ENCODE measurements around the gene CSAG1.
"Not testable (repeated sequence)": the region's sequence is repeated elsewhere in the genome, so short reads cannot be mapped to it uniquely, and the experiment has no call there.

The CSAG1 gene, protein sequence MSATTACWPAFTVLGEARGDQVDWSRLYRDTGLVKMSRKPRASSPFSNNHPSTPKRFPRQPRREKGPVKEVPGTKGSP

DNA sequence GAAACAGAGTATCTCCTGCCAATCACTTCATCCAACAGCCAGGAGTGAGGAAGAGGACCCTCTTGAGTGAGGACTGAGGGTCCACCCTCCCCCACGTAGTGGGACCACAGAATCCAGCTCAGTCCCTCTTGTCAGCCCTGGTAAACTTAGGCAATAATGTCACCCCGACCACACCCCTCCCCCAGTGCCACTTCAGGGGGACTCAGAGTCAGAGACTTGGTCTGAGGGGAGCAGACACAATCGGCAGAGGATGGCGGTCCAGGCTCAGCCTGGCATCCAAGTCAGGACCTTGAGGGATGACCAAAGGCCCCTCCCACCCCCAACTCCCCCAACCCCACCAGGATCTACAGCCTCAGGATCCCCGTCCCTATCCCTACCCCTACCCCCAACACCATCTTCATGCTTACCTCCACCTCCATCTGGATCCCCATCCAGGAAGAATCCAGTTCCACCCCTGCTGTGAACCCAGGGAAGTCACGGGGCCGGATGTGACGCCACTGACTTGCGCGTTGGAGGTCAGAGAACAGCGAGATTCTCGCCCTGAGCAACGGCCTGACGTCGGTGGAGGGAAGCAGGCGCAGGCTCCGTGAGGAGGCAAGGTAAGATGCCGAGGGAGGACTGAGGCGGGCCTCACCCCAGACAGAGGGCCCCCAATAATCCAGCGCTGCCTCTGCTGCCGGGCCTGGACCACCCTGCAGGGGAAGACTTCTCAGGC lies at the start of gene CSAG1, which contains the start of gene MAGEA12:
TSS of gene CSAG1 (minus strand) at position 461 of the 715 bp plus-strand sequence. CDS start 1,261 bp downstream, outside the sequence.
TSS of gene MAGEA12 (plus strand) at position 497 of the 715 bp plus-strand sequence. CDS start 2,405 bp downstream, outside the sequence.
- no peak for DNase-seq

GRCh38 chrX:152769549-152770289 lies 36.2 kb upstream of the CSAG1 start, which contains the start of gene MAGEA6:
MAGEA6 (minus strand) TSS chrX:152769689; CDS start chrX:152767650, 2,039 bp downstream.
- not testable (repeated sequence) for DNase-seq

DNA sequence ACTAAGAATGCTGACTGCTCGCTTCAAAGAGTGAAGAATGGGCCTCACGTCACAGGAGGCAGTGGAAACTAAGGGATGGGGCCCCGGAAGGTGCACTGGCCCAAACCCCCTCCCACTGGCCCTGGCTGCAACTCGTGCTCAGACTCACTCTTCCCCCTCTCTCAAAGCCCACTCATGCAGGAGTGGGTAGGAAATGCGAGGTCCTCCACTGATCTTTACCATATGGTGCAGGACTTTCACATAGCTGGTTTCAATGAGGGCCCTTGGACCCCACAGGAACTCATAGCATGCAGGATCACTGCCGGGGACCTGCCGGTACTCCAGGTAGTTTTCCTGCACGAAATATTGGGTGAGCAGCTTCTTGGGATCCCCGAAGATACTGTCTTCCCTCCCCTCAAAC lies 33.0 kb upstream of the CSAG1 start:
- not testable (repeated sequence) for DNase-seq

DNA sequence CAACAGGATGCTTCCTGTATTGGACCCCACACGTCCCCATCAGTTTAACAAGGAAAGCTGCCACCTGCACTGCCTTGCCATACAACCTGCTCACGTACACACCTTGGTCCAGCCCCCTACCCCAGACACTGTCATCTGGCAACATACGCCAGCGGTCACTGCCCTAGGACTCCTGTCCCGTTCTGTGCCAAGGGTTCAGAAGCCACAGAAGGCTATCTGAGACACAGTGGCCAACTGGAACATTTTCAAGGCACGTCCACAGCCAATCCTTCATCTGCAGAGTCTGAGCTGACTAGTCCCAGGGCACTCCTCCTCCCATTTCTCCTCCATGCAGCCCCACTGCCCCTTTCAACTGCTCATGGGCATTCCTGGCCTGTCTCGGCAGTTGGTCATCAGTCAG lies 28.1 kb upstream of the CSAG1 start:
- not testable (repeated sequence) for DNase-seq

- DNase-seq: not testable (repeated sequence)
These were observed 26.0 kb upstream of the CSAG1 start for GRCh38 chrX:152759544-152759943.

DNA sequence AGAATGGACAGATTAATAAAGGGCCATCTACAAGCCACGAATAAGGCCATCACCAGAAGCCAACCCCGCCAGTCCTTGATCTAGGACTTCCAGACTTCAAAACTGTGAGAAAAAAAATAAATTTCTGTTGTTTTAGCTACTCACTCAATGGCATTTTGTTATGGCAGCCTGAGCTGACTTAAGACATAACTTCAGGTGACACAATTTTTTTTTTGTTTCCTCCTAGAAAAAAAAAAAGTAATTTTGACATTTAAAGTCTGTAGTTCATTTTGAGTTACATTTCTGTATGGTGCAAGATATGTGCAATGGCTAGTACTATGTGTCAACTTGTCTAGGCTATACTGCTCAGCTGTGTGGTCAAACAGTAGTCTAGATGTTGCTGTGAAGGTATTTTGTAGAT lies 25.4 kb upstream of the CSAG1 start, which contains the start of gene CSAG3:
TSS of gene CSAG3 (plus strand) at position 301 of the 400 bp plus-strand sequence.
- not testable (repeated sequence) for DNase-seq

GRCh38 chrX:152754871-152755270 lies 21.4 kb upstream of the CSAG1 start:
- DNase-seq: not testable (repeated sequence)

DNA sequence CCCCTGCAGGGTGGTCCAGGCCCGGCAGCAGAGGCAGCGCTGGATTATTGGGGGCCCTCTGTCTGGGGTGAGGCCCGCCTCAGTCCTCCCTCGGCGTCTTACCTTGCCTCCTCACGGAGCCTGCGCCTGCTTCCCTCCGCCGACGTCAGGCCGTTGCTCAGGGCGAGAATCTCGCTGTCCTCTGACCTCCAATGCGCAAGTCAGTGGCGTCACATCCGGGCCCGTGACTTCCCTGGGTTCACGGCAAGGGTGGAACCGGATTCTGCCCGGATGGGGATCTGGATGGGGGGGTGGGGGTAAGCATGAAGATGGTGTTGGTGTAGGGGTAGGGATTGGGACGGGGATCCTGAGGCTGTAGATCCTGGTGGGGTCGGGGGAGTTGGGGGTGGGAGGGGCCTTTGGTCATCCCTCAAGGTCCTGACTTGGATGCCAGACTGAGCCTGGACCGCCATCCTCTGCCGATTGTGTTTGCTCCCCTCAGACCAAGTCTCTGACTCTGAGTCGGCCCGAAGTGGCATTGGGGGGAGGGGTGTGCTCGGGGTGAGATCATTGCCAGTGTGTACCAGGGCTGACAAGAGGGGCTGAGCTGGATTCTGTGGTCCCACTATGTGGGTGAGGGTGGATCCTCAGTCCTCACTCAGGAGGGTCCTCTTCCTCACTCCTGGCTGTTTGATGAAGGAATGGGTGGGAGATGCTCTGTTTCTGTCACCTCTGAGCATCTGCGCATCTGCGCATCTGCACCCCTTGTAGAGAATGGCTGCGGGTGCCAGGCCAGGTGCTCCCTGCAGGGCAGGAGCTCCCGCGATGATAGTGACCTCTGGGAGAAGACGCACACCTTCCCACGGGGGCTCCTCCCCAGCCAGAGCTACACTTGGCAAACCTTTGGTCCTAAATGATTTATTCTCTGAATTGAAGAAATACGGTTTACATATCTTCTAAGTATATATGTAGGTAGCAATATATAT lies 20.4 kb upstream of the CSAG1 start, which contains the start of gene MAGEA2:
TSS of gene MAGEA2 (minus strand) at position 157 of the 965 bp plus-strand sequence. CDS start 2,479 bp downstream, outside the sequence.
- not testable (repeated sequence) for DNase-seq

- no peak for DNase-seq
These were observed 5.0 kb upstream of the CSAG1 start for GRCh38 chrX:152738560-152738959.

DNA sequence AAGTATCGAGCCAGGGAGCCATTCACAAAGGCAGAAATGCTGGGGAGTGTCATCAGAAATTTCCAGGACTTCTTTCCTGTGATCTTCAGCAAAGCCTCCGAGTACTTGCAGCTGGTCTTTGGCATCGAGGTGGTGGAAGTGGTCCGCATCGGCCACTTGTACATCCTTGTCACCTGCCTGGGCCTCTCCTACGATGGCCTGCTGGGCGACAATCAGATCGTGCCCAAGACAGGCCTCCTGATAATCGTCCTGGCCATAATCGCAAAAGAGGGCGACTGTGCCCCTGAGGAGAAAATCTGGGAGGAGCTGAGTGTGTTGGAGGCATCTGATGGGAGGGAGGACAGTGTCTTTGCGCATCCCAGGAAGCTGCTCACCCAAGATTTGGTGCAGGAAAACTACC lies 3.0 kb upstream of the CSAG1 start:
- not testable (repeated sequence) for DNase-seq

- DNase-seq: no peak
These were observed 2.5 kb upstream of the CSAG1 start for GRCh38 chrX:152735860-152736511.

GRCh38 chrX:152735101-152735500 lies 1.6 kb upstream of the CSAG1 start:
- no peak for DNase-seq

DNA sequence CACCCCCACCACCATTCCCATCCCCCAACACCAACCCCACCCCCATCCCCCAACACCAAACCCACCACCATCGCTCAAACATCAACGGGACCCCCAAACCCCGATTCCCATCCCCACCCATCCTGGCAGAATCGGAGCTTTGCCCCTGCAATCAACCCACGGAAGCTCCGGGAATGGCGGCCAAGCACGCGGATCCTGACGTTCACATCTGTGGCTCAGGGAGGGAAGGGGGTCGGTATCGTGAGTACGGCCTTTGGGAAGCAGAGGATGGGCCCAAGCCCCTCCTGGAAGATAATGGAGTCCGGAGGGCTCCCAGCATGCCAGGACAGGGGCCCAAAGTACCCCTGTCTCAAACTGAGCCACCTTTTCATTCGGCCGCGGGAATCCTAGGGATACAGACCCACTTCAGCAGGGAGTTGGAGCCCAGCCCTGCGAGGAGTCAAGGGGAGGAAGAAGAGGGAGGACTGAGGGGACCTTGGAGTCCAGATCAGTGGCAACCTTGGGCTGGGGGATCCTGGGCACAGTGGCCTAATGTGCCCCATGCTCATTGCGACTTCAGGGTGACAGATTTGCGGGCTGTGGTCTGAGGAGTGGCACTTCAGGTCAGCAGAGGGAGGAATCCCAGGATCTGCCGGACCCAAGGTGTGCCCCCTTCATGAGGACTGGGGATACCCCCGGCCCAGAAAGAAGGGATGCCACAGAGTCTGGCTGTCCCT lies 780 bp upstream of the CSAG1 start:
- not testable (repeated sequence) for DNase-seq

DNA sequence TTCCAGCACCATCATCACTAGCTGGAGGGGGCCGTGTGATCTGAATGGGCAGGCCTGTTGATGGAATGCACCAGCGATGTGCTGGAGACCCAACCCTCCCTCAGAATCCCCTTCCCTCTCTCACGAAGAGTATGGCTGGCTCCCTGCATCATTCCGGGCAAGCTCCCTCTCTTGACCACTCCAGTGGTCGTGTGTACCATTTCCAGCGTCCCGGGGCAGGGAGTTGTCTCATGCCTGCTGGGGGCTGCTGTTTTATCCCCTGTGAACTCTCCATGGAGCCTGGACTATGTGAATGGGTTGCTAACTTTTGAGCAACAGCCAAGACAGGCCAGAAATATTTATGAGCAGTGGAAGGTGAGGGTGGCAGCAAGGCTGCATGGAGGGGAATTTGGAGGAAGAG lies 8.1 kb downstream of the CSAG1 start:
- DNase-seq: no peak

GRCh38 chrX:152713815-152714787 lies 19.4 kb downstream of the CSAG1 start, which contains the start of gene MAGEA2B:
MAGEA2B (plus strand) TSS chrX:152714628; CDS start chrX:152717107, 2,479 bp downstream.
- DNase-seq: not testable (repeated sequence)

GRCh38 chrX:152713195-152713594 lies 20.3 kb downstream of the CSAG1 start:
- DNase-seq: not testable (repeated sequence)

DNA sequence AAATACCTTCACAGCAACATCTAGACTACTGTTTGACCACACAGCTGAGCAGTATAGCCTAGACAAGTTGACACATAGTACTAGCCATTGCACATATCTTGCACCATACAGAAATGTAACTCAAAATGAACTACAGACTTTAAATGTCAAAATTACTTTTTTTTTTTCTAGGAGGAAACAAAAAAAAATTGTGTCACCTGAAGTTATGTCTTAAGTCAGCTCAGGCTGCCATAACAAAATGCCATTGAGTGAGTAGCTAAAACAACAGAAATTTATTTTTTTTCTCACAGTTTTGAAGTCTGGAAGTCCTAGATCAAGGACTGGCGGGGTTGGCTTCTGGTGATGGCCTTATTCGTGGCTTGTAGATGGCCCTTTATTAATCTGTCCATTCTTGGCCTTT lies 24.3 kb downstream of the CSAG1 start, which contains the start of gene CSAG2:
TSS of gene CSAG2 (minus strand) at position 101 of the 400 bp plus-strand sequence. CDS start 161 bp downstream, outside the sequence.
- not testable (repeated sequence) for DNase-seq

DNA sequence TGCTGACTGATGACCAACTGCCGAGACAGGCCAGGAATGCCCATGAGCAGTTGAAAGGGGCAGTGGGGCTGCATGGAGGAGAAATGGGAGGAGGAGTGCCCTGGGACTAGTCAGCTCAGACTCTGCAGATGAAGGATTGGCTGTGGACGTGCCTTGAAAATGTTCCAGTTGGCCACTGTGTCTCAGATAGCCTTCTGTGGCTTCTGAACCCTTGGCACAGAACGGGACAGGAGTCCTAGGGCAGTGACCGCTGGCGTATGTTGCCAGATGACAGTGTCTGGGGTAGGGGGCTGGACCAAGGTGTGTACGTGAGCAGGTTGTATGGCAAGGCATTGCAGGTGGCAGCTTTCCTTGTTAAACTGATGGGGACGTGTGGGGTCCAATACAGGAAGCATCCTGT lies 27.0 kb downstream of the CSAG1 start:
- DNase-seq: not testable (repeated sequence)

- DNase-seq: not testable (repeated sequence)
These were observed 33.1 kb downstream of the CSAG1 start for GRCh38 chrX:152700390-152700789.
